ENCODE data around the gene ITGAL.

ITGAL gene

DNA sequence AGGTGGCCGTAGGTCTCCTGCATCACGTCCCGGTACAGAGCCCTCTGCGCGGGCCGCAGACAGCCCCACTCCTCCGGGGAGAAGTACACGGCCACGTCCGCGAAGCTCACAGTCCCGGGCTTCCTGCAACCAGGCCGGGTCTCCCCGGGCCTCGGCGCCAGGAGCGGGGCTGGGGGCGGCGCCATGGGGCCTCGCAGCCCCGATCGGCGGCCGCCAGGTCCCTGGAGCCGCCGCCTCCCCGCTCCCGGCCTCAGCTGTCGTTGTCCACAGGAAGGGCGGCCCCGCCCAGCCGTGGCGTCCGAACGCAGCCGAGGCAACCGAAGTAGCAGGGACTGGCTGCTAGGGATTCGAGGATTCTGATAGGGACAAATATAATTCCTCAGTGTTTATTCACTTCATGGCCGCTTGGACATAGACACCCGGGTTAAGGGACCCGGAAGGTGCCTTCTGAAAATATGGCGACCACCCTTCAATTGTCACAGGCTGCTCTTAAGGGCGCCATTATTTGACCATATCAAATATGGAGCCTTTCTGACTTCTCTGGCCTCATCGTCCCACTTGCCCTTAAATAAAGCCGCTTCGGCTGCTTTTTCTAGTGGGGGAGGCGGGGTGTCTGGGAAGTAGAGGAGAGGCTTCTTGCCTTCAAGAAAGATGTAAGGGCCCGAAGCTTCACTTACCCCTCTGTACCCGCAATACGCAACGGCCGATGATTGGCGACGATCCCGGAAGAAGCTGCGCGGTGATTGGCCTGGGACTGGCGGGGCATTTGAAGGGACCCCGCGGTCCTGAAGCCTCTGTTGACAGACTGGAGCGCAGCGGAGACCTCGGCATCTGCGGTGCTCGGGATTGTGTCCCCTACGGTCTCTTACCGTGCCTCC is 99.1 kb downstream of the ITGAL start, which contains the start of gene ZNF688:
Gene ZNF688, minus strand, starts transcription at position 270 of the 878 bp plus-strand sequence. Its CDS starts 85 bp downstream, at position 185.
- peak; percentile 39; the same call in 1 of the 2 replicates for TF ChIP-seq TAF1 (IDR thresholded peaks at IDR 0.05; ENCODE audit: low read depth)
- peak; percentile 97 for TF ChIP-seq YY1 (IDR thresholded peaks at IDR 0.05; ENCODE audit: low read depth)
- peak; percentile 67; the same call in 1 of the 2 replicates for TF ChIP-seq FOXM1 (IDR thresholded peaks at IDR 0.05; ENCODE audit: borderline replicate concordance, low read depth)
- TF ChIP-seq CREB1 (IDR thresholded peaks at IDR 0.05; ENCODE audit: low read depth): peak; percentile 73
- peak; percentile 25; the same call in 1 of the 2 replicates for TF ChIP-seq ZBTB7A (IDR thresholded peaks at IDR 0.05; ENCODE audit: low read depth)
- TF ChIP-seq EGR1 (IDR thresholded peaks at IDR 0.05): peak; percentile 86
- TF ChIP-seq TCF12 (IDR thresholded peaks at IDR 0.05; ENCODE audit: low read depth): 0 out of 2 replicates have a peak, but pooled peaks have one; percentile 29
- TF ChIP-seq RAD21 (IDR thresholded peaks at IDR 0.05; ENCODE audit: low read depth): no peak
- TF ChIP-seq NFIC (IDR thresholded peaks at IDR 0.05): no peak
- TF ChIP-seq, protein P1, sequence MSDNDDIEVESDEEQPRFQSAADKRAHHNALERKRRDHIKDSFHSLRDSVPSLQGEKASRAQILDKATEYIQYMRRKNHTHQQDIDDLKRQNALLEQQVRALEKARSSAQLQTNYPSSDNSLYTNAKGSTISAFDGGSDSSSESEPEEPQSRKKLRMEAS (IDR thresholded peaks at IDR 0.05): peak; percentile 68
- TF ChIP-seq, protein P2, sequence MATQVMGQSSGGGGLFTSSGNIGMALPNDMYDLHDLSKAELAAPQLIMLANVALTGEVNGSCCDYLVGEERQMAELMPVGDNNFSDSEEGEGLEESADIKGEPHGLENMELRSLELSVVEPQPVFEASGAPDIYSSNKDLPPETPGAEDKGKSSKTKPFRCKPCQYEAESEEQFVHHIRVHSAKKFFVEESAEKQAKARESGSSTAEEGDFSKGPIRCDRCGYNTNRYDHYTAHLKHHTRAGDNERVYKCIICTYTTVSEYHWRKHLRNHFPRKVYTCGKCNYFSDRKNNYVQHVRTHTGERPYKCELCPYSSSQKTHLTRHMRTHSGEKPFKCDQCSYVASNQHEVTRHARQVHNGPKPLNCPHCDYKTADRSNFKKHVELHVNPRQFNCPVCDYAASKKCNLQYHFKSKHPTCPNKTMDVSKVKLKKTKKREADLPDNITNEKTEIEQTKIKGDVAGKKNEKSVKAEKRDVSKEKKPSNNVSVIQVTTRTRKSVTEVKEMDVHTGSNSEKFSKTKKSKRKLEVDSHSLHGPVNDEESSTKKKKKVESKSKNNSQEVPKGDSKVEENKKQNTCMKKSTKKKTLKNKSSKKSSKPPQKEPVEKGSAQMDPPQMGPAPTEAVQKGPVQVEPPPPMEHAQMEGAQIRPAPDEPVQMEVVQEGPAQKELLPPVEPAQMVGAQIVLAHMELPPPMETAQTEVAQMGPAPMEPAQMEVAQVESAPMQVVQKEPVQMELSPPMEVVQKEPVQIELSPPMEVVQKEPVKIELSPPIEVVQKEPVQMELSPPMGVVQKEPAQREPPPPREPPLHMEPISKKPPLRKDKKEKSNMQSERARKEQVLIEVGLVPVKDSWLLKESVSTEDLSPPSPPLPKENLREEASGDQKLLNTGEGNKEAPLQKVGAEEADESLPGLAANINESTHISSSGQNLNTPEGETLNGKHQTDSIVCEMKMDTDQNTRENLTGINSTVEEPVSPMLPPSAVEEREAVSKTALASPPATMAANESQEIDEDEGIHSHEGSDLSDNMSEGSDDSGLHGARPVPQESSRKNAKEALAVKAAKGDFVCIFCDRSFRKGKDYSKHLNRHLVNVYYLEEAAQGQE (IDR thresholded peaks at IDR 0.05; ENCODE audit: low read depth): no peak
